H1 (cell line): ENCODE measurements around the gene HERC3. TPM values are rescaled to one million over a fixed set of nuclear protein-coding genes. Genes with fewer than 3 reads are reported as not detected.

Experiments
- ATF3 ChIP-seq: IDR thresholded peaks from 2 replicates; pipeline ENCODE4 v1.6.1; 2011; ENCODE audit warnings: low read depth, mild to moderate bottlenecking, low read length; ENCODE audit not compliant: insufficient read depth
- CHD7 ChIP-seq: fragments of 300-600 bp; sonication (generic); IDR thresholded peaks from 2 replicates; pipeline ENCODE4 v1.7.1; 2012; ENCODE audit warnings: low read length, moderate library complexity, mild to moderate bottlenecking, inconsistent platforms; ENCODE audit not compliant: insufficient replicate concordance
- FOSL1 ChIP-seq: IDR thresholded peaks from 2 replicates; pipeline ENCODE4 v1.6.1; 2011; ENCODE audit warnings: mild to moderate bottlenecking, low read depth, low read length, moderate library complexity; ENCODE audit not compliant: insufficient read depth
- JUND ChIP-seq: IDR thresholded peaks from 2 replicates; pipeline ENCODE4 v1.6.1; 2011; ENCODE audit warnings: mild to moderate bottlenecking, improper control_type of control experiment, low read length
- PHF8 ChIP-seq: fragments of 200-600 bp; sonication (generic); conservative IDR thresholded peaks from 2 replicates; pipeline ENCODE4 v1.7.1; 2012; ENCODE audit warnings: low read depth, mild to moderate bottlenecking, inconsistent platforms, low read length, moderate library complexity
- SAP30 ChIP-seq: fragments of 300-600 bp; sonication (generic); IDR thresholded peaks from 2 replicates; pipeline ENCODE4 v1.7.1; 2012; ENCODE audit warnings: low read length, moderate library complexity, mild to moderate bottlenecking, inconsistent platforms; ENCODE audit not compliant: insufficient read depth, insufficient replicate concordance
- SP4 ChIP-seq: IDR thresholded peaks from 2 replicates; pipeline ENCODE4 v1.6.1; 2012; ENCODE audit warnings: low read length, inconsistent platforms
- TBP ChIP-seq: IDR thresholded peaks from 2 replicates; pipeline ENCODE4 v1.6.1; 2011; ENCODE audit warnings: low read depth, low read length, improper control_type of control experiment
- polyA plus RNA-seq, 7 experiments: library from polyadenylated mRNA; depleted of rRNA in 3 of 7; stranded (reverse) in 5 of 7; unstranded in 2 of 7; fragments of >200 nt in 5 of 7; fragments of 200-250 nt in 2 of 7; gene quantifications; 1 replicate in 5 of 7; 2 replicates in 1 of 7; 4 replicates in 1 of 7; pipeline versions ENCODE4 v1.2.1 to v1.2.3, GENCODE V29; 2011 to 2013; ENCODE audit warnings: missing spikeins in 2 of 7, mixed read lengths in 2 of 7
- total RNA-seq: library from RNA; stranded (reverse); fragmentation: NEBNext Ultra II Directional; extraction: Animal tissue kit (Norgen Biotek cat#: 25700); gene quantifications from 2 replicates; pipeline ENCODE4 v1.2.1, GENCODE V29; 2021
- TF ChIP-seq, protein P1 (sequence below): IDR thresholded peaks from 2 replicates; pipeline ENCODE4 v1.6.1; 2012; ENCODE audit warnings: inconsistent platforms

The HERC3 gene
- total and polyA plus RNA-seq, 2 of the 8 experiments (the other 6 are each of a cell fraction or from before 2014, with no cell fraction given) = 1.4 to 5.7 TPM

DNA sequence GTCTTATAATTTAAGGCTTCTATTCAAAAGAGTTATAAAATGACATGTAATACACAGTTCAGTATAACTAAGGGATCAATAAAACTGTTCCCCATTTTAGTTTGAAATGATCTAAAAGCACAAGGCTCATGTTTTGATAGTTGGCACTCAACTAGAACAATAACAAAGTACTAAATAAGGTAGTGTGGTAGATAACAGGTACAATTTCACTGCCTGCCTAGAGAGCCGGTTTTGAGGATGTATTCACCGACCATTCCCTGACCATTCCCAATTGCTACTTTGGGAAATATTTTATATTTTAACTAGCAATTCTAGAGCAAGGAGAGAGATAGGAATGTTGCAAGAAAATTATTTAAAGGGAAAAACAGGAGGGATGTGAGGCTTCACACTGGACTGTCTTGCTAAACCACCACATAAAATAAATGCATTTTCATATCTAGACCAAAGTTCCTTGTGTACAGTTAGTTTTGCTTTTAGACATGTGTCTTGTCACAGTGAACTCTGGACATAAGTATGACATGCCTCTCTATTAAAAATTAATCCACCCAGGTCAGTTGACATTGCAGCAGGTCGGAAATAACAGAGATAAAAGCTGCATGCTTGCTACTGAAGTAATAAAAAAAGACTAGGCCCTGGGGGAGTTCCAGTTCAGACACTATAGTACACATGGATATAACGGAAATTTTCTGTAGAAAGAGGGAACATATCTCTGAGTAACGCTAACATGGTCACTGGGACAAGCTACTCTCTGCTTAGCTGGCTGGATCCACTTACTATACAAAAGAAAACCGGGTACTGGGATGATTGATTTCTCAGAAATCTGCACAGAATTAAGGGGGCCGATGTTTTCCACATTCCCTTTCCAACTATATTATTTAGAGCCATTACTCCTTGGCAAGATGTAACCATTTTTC, 161.6 kb downstream of the HERC3 start (continued):
- TF ChIP-seq CHD7 = no peak
- no peak for TF ChIP-seq JUND
- TF ChIP-seq ATF3 = no peak
- no peak for TF ChIP-seq FOSL1
- TF ChIP-seq, protein P1, sequence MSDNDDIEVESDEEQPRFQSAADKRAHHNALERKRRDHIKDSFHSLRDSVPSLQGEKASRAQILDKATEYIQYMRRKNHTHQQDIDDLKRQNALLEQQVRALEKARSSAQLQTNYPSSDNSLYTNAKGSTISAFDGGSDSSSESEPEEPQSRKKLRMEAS = no peak
- no peak for TF ChIP-seq SAP30
- TF ChIP-seq SP4 = no peak
- TF ChIP-seq PHF8 = no peak
- no peak for TF ChIP-seq TBP
